HFFc6 (cell line): Measurements from ENCODE around the gene GOPC. TPM values are rescaled to one million over a fixed set of nuclear protein-coding genes. Genes with fewer than 3 reads are reported as not detected.

ENCODE experiments used
- DNase-seq: peaks from one replicate; pipeline ENCODE4 v3.0.0-alpha.2; 2018
- H3K27ac Mint-ChIP-seq: 2 replicates; pipeline ENCODE4 v1.8.0; 2020; ENCODE audit warnings: mild to moderate bottlenecking, mixed read lengths
- H3K27me3 Mint-ChIP-seq: 2 replicates; pipeline ENCODE4 v1.8.0; 2021; ENCODE audit warnings: mild to moderate bottlenecking, moderate library complexity, mixed read lengths; ENCODE audit not compliant: insufficient read depth
- H3K36me3 Mint-ChIP-seq: 2 replicates; pipeline ENCODE4 v1.8.0; 2021; ENCODE audit warnings: low read depth, mixed read lengths
- H3K4me1 Mint-ChIP-seq: 2 replicates; pipeline ENCODE4 v1.8.0; 2020; ENCODE audit warnings: low read depth, mixed read lengths
- H3K4me3 Mint-ChIP-seq: 2 replicates; pipeline ENCODE4 v1.8.0; 2020; ENCODE audit warnings: mild to moderate bottlenecking, moderate library complexity, mixed read lengths
- H3K9me3 Mint-ChIP-seq: 2 replicates; pipeline ENCODE4 v1.8.0; 2020; ENCODE audit warnings: mild to moderate bottlenecking, mixed read lengths
- CTCF ChIP-seq: fragments of 200-600 bp; sonication (generic); IDR thresholded peaks from 2 replicates; pipeline ENCODE4 v1.5.0; 2021; ENCODE audit warnings: antibody characterized with exemption, mild to moderate bottlenecking
- total RNA-seq, 6 experiments: library from RNA; stranded (reverse); fragmentation: NEBNext Ultra II Directional; extraction: Animal tissue kit (Norgen Biotek cat#: 25700); gene quantifications; 2 replicates in 1 of 6; 3 replicates in 5 of 6; pipeline ENCODE4 v1.2.3, GENCODE V29; 2021

GOPC gene
- total RNA-seq, 6 experiments from 2014 or later, result 40.5 to 51.8 (median 45.4) TPM

- Mint-ChIP-seq H3K27me3 (no peaks in the 10 kb centered on the region), H3K4me1 (peaks cover 8% of the 10 kb centered on the region), H3K27ac (no peak overlapping the region; the same call in 1 of the 2 replicates), H3K9me3 (no peaks in the 10 kb centered on the region), H3K36me3 (peaks cover 25% of the 10 kb centered on the region), H3K4me3 (no peak overlapping the region)
- no peak for DNase-seq
- no peak for TF ChIP-seq CTCF
Measured at GRCh38 chr6:117591405-117591804, 10.9 kb downstream of the GOPC start.

DNA sequence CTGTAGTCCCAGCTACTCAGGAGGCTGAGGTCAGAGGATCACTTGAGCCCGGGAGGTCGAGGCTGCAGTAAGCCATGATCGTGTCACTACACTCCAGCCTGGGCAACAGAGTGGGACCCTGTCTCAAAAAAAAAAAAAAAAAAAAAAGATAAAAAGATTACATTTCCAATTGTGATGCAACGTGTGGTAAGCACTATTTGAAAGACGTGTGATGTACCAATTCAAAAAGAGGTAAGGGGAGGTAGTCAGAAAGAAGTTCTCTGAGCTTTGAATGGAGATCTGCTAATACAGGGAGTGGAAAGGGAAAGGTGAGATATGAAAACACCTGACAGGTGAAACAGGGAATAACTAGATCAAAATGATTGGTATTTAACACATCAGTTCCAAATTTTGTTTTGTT, 11.9 kb downstream of the GOPC start:
- no peak overlapping the region for H3K4me3 Mint-ChIP-seq
- no peaks in the 10 kb centered on the region for H3K9me3 Mint-ChIP-seq
- no peak for DNase-seq
- H3K27me3 Mint-ChIP-seq, result no peaks in the 10 kb centered on the region; the same call in 1 of the 2 replicates
- TF ChIP-seq CTCF, result no peak
- no peak overlapping the region for H3K27ac Mint-ChIP-seq
- peaks cover 15% of the 10 kb centered on the region for H3K36me3 Mint-ChIP-seq
- peaks cover 8% of the 10 kb centered on the region for H3K4me1 Mint-ChIP-seq

DNA sequence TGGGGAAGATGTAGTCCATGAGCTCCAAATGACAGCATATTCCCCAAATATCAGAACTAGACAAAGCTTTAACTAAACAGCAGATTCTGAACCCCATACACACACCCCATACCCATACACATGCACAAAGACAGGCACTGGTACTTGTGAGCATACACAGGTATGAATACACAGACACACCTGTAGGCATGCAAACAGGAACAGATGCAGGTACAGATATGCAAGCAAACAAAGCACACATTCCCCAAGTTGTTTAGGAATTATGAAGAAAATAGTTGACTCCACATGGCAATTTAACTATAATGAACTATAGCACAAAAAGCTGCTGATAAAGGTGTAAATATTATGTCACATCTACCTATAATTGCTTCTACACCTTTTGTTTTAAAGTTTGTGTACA, 16.7 kb downstream of the GOPC start:
- TF ChIP-seq CTCF, result no peak
- H3K27ac Mint-ChIP-seq, result no peak overlapping the region
- H3K9me3 Mint-ChIP-seq, result no peaks in the 10 kb centered on the region
- H3K27me3 Mint-ChIP-seq, result no peaks in the 10 kb centered on the region; the same call in 1 of the 2 replicates
- DNase-seq, result no peak
- no peak overlapping the region for H3K4me3 Mint-ChIP-seq
- H3K36me3 Mint-ChIP-seq, result peaks cover 18% of the 10 kb centered on the region
- peaks cover 4% of the 10 kb centered on the region; the same call in 1 of the 2 replicates for H3K4me1 Mint-ChIP-seq

DNA sequence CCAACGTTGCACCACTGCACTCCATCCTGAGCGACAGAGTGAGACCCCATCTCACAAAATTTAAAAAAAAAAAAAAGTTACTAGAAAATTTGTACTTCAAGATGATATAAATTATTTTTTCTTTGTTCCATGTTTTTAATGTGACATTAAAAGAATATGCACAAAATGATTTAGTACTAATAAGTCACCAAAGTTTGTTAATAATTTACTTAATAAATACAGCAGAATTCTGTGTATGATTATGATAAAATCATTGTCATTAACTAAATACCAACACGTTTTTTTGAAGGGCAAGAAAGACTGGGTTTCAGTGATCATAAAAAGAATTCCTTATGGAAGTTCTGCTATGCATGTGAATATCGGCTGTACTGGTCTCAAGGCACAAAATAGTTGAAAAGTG, 28.1 kb downstream of the GOPC start:
- no peak overlapping the region for H3K4me3 Mint-ChIP-seq
- no peak overlapping the region for H3K27ac Mint-ChIP-seq
- H3K4me1 Mint-ChIP-seq, result no peaks in the 10 kb centered on the region
- no peak for TF ChIP-seq CTCF
- H3K9me3 Mint-ChIP-seq, result no peaks in the 10 kb centered on the region
- peaks cover 29% of the 10 kb centered on the region for H3K36me3 Mint-ChIP-seq
- DNase-seq, result no peak
- H3K27me3 Mint-ChIP-seq, result no peaks in the 10 kb centered on the region

DNA sequence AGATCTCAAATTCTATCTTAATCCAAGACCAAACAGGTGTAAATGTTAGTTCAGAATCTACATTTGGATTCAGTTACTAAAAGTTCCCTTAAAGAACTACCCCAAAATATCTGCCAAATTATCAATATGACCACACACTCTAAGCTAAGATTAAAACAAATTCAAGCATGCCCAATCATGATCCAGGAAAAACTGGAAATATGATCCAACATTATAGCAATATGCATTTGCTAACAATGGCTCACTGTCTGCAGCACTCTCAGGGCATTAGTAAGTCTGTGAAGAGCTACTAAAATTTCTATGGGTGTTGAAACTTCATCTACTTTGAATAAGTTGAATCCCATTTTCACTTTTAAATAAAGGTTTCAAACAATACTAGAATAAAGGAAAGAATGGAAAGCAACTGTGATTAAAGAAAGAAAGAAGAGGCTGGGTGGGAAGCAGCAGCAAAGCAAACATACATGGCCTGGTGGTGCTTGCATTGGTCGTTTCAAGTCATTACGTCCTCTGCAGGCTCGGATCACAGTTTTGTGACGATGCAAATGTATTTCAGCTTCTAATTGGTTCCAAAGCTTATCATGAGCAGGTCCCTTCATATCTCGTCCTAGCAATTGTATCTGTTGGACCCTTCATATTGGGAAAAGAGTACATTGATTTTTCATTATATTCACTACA, 29.2 kb downstream of the GOPC start:
- no peaks in the 10 kb centered on the region for H3K4me1 Mint-ChIP-seq
- TF ChIP-seq CTCF, result no peak
- no peaks in the 10 kb centered on the region for H3K9me3 Mint-ChIP-seq
- H3K27ac Mint-ChIP-seq, result no peak overlapping the region
- H3K27me3 Mint-ChIP-seq, result no peaks in the 10 kb centered on the region
- peaks cover 23% of the 10 kb centered on the region for H3K36me3 Mint-ChIP-seq
- H3K4me3 Mint-ChIP-seq, result no peak overlapping the region
- DNase-seq, result no peak
